Astrocyte (in vitro differentiated cells and primary cell): ENCODE measurements around the gene ABCA7. TPM values are rescaled to one million over a fixed set of nuclear protein-coding genes. Genes with fewer than 3 reads are reported as not detected.

ENCODE experiments used
- DNase-seq: peaks from one replicate; pipeline ENCODE4 v3.0.0-alpha.2; 2010; ENCODE audit warnings: low read depth
- FAIRE-seq: peaks from 2 replicates; lab custom pipeline; 2011; peaks lifted over from hg19 to GRCh38; lab: Jason Lieb, UNC
- H2AFZ ChIP-seq: 2 replicates; pipeline ENCODE4 v1.6.0; 2012; ENCODE audit warnings: low read depth, low read length, inconsistent platforms
- H3K27ac ChIP-seq: 2 replicates; pipeline ENCODE4 v1.5.1; 2011; ENCODE audit warnings: low read depth, low read length, inconsistent platforms
- H3K27me3 ChIP-seq: 2 replicates; pipeline ENCODE4 v1.6.0; 2011; ENCODE audit warnings: low read length, inconsistent platforms; ENCODE audit not compliant: insufficient read depth
- H3K36me3 ChIP-seq: 2 replicates; pipeline ENCODE4 v1.5.1; 2011; ENCODE audit warnings: low read length, inconsistent platforms; ENCODE audit not compliant: insufficient read depth
- H3K4me1 ChIP-seq: 2 replicates; pipeline ENCODE4 v1.5.1; 2011; ENCODE audit warnings: low read length, inconsistent platforms; ENCODE audit not compliant: insufficient read depth
- H3K4me2 ChIP-seq: 2 replicates; pipeline ENCODE4 v1.6.0; 2012; ENCODE audit warnings: low read length, inconsistent platforms
- H3K4me3 ChIP-seq: 2 replicates; pipeline ENCODE4 v1.5.1; 2011; ENCODE audit warnings: low read depth, mild to moderate bottlenecking, low read length, inconsistent platforms; ENCODE audit not compliant: insufficient read depth
- H3K79me2 ChIP-seq: 2 replicates; pipeline ENCODE4 v1.6.0; 2012; ENCODE audit warnings: mild to moderate bottlenecking, low read length, inconsistent platforms; ENCODE audit not compliant: insufficient read depth
- H3K9ac ChIP-seq: 2 replicates; pipeline ENCODE4 v1.6.0; 2012; ENCODE audit warnings: mild to moderate bottlenecking, low read length, inconsistent platforms
- H3K9me3 ChIP-seq: 2 replicates; pipeline ENCODE4 v1.5.1; 2012; ENCODE audit warnings: low read depth, mild to moderate bottlenecking, low read length, inconsistent platforms; ENCODE audit not compliant: insufficient read depth
- H4K20me1 ChIP-seq: 2 replicates; pipeline ENCODE4 v1.6.0; 2012; ENCODE audit warnings: low read length, inconsistent platforms; ENCODE audit not compliant: insufficient read depth
- H3K27ac Mint-ChIP-seq: one replicate; pipeline ENCODE4 v1.8.0; 2021; ENCODE audit warnings: mild to moderate bottlenecking, mixed read lengths; ENCODE audit not compliant: unreplicated experiment
- H3K27me3 Mint-ChIP-seq: one replicate; pipeline ENCODE4 v1.8.0; 2021; ENCODE audit warnings: low read depth, mixed read lengths; ENCODE audit not compliant: unreplicated experiment
- H3K36me3 Mint-ChIP-seq: one replicate; pipeline ENCODE4 v1.8.0; 2021; ENCODE audit warnings: low read depth, mixed read lengths; ENCODE audit not compliant: unreplicated experiment
- H3K4me1 Mint-ChIP-seq: one replicate; pipeline ENCODE4 v1.8.0; 2021; ENCODE audit warnings: low read depth, mixed read lengths; ENCODE audit not compliant: unreplicated experiment
- H3K4me3 Mint-ChIP-seq: one replicate; pipeline ENCODE4 v1.8.0; 2021; ENCODE audit warnings: mild to moderate bottlenecking, moderate library complexity, mixed read lengths; ENCODE audit not compliant: unreplicated experiment
- H3K9me3 Mint-ChIP-seq: one replicate; pipeline ENCODE4 v1.8.0; 2021; ENCODE audit warnings: mild to moderate bottlenecking, mixed read lengths; ENCODE audit not compliant: unreplicated experiment
- EZH2 ChIP-seq: IDR thresholded peaks from 2 replicates; pipeline ENCODE4 v1.6.1; 2012; ENCODE audit warnings: mild to moderate bottlenecking, low read length, inconsistent platforms; ENCODE audit not compliant: insufficient read depth
- total RNA-seq: library from RNA; stranded (reverse); gene quantifications from 2 replicates; pipeline ENCODE4 v1.2.1, GENCODE V29; 2021
- TF ChIP-seq, protein P1 (sequence below): IDR thresholded peaks from 2 replicates; pipeline ENCODE4 v1.5.1; 2011; ENCODE audit warnings: low read depth, mild to moderate bottlenecking, inconsistent platforms, low read length, moderate library complexity; ENCODE audit not compliant: insufficient read depth

Gene ABCA7
- total RNA-seq, 1 donor from 2014 or later = 18.4 TPM

DNA sequence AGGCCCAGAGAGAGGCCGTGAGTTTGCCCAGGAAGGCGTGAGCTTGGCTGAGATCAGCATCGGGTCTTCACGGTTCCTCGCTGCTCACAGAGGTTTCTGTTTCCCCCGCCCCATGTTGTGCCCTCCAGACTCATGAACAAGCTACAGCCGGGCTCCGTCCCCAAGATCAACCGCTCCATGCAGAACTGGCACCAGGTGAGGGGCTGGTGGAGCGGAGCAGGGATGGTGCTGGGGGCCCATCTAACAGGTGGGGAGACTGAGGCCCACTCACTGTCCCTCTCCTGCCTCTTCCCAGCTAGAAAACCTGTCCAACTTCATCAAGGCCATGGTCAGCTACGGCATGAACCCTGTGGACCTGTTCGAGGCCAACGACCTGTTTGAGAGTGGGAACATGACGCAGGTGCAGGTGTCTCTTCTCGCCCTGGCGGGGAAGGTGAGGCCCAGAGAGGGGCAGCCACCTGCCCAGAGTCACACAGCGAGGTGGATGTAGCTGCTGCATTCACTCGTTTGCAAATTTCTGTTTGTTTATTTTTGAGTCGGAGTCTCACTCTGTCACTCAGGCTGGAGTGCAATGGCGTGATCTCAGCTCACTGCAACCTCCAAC is 7.5 kb upstream of the ABCA7 start:
- Histone ChIP-seq H3K36me3 (peaks cover 20% of the 10 kb centered on the region), H2AFZ (no peak overlapping the region), H3K4me3 (no peak overlapping the region), H3K9ac (no peak overlapping the region), H3K27me3 (no peaks in the 10 kb centered on the region), H3K4me2 (no peak overlapping the region), H3K4me1 (peaks cover 22% of the 10 kb centered on the region), H3K9me3 (no peaks in the 10 kb centered on the region), H4K20me1 (peaks cover 73% of the 10 kb centered on the region), H3K79me2 (peaks cover 65% of the 10 kb centered on the region), H3K27ac (no peak overlapping the region)
- Mint-ChIP-seq H3K36me3 (peaks cover 18% of the 10 kb centered on the region), H3K27me3 (no peaks in the 10 kb centered on the region), H3K4me1 (peaks cover 16% of the 10 kb centered on the region), H3K9me3 (no peaks in the 10 kb centered on the region), H3K27ac (peak overlapping the region; percentile 62), H3K4me3 (no peak overlapping the region)
- no peak for DNase-seq
- TF ChIP-seq EZH2 = no peak
- TF ChIP-seq, protein P1, sequence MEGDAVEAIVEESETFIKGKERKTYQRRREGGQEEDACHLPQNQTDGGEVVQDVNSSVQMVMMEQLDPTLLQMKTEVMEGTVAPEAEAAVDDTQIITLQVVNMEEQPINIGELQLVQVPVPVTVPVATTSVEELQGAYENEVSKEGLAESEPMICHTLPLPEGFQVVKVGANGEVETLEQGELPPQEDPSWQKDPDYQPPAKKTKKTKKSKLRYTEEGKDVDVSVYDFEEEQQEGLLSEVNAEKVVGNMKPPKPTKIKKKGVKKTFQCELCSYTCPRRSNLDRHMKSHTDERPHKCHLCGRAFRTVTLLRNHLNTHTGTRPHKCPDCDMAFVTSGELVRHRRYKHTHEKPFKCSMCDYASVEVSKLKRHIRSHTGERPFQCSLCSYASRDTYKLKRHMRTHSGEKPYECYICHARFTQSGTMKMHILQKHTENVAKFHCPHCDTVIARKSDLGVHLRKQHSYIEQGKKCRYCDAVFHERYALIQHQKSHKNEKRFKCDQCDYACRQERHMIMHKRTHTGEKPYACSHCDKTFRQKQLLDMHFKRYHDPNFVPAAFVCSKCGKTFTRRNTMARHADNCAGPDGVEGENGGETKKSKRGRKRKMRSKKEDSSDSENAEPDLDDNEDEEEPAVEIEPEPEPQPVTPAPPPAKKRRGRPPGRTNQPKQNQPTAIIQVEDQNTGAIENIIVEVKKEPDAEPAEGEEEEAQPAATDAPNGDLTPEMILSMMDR = no peak
- FAIRE-seq = no peak

DNA sequence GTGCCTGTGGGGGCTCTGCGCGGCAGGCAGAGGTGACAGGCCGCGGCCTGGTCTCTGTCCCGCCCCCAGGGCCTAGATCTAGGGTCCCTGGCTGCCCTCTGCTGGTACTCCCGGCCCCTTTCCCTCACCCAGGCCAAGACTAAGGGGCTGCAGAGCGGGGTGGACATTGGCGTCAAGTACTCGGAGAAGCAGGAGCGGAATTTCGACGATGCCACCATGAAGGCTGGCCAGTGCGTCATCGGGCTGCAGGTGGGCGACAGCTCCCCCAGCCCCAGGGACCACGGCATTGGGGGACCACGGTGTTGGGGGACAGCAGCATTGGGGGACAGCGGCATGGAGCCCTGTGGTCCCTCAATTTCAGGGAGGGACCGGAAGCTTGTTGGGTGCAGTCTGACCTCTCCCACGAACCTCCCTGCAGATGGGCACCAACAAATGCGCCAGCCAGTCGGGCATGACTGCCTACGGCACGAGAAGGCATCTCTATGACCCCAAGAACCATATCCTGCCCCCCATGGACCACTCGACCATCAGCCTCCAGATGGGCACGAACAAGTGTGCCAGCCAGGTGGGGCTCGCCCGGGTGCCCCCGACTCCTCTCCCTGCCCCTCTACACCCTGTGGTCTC is 3.8 kb upstream of the ABCA7 start:
- Histone ChIP-seq H3K27ac (no peak overlapping the region), H3K4me3 (no peak overlapping the region), H3K4me2 (no peak overlapping the region), H3K9me3 (no peaks in the 10 kb centered on the region), H3K79me2 (peaks cover 28% of the 10 kb centered on the region), H3K9ac (no peak overlapping the region), H3K36me3 (peaks cover 33% of the 10 kb centered on the region), H2AFZ (no peak overlapping the region), H3K27me3 (no peaks in the 10 kb centered on the region), H3K4me1 (peaks cover 35% of the 10 kb centered on the region), H4K20me1 (peaks cover 70% of the 10 kb centered on the region)
- TF ChIP-seq, protein P1 = no peak
- no peak for TF ChIP-seq EZH2
- no peak overlapping the region for H3K27ac Mint-ChIP-seq
- no peak for FAIRE-seq
- H3K36me3 Mint-ChIP-seq = peaks cover 27% of the 10 kb centered on the region
- no peaks in the 10 kb centered on the region for H3K9me3 Mint-ChIP-seq
- H3K27me3 Mint-ChIP-seq = no peaks in the 10 kb centered on the region
- no peak for DNase-seq
- H3K4me1 Mint-ChIP-seq = peaks cover 22% of the 10 kb centered on the region
- H3K4me3 Mint-ChIP-seq = no peak overlapping the region

DNA sequence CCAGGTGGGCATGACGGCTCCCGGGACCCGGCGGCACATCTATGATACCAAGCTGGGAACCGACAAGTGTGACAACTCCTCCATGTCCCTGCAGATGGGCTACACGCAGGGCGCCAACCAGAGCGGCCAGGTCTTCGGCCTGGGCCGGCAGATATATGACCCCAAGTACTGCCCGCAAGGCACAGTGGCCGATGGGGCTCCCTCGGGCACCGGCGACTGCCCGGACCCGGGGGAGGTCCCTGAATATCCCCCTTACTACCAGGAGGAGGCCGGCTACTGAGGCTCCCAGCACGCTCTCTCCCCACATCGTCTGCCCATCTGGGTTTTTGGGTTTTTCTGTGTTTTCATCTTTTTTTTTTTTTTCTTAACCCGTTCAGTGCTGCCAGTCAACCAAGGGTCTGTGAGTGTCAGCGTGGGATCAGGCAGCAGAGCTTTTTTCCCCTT is 2.3 kb upstream of the ABCA7 start:
- Histone ChIP-seq H2AFZ (no peak overlapping the region), H3K4me3 (no peak overlapping the region), H3K9ac (no peak overlapping the region), H3K27me3 (no peaks in the 10 kb centered on the region), H3K79me2 (peaks cover 17% of the 10 kb centered on the region), H4K20me1 (peaks cover 59% of the 10 kb centered on the region), H3K9me3 (no peaks in the 10 kb centered on the region), H3K36me3 (peaks cover 23% of the 10 kb centered on the region), H3K4me2 (peak overlapping the region; percentile 54), H3K27ac (peak overlapping the region; percentile 19), H3K4me1 (peaks cover 36% of the 10 kb centered on the region)
- DNase-seq (no peak), FAIRE-seq (no peak)
- Mint-ChIP-seq H3K36me3 (peaks cover 23% of the 10 kb centered on the region), H3K9me3 (no peaks in the 10 kb centered on the region), H3K4me1 (peaks cover 23% of the 10 kb centered on the region), H3K27ac (no peak overlapping the region), H3K4me3 (peak overlapping the region; percentile 72), H3K27me3 (no peaks in the 10 kb centered on the region)
- TF ChIP-seq, protein P1 = no peak
- TF ChIP-seq EZH2 = no peak
